Measurements from ENCODE around the gene C4A.

GRCh38 chr6:31945507-31946369 is 36.1 kb upstream of the C4A start, which contains the start of gene CFB:
- no peak for TF ChIP-seq POLR2A (IDR thresholded peaks at IDR 0.05; ENCODE audit: low read length)
- no peak for TF ChIP-seq GATA1 (IDR thresholded peaks at IDR 0.05; ENCODE audit: low read depth, low read length)

Measured in erythroblast (primary cell).